Ovary (tissue), 10 donors: ENCODE measurements around the gene SPTY2D1. TPM values are rescaled to one million over a fixed set of nuclear protein-coding genes. Genes with fewer than 3 reads are reported as not detected.
"Not testable (repeated sequence)": the region's sequence is repeated elsewhere in the genome, so short reads cannot be mapped to it uniquely, and the experiment has no call there.

Source experiments
- DNase-seq, 5 donors: peaks; one replicate each; pipeline ENCODE4 v3.0.0-alpha.2; 2019 to 2020
- H3K27ac ChIP-seq, 2 donors: fragments of 200-600 bp; one replicate each; pipeline versions ENCODE4 v1.5.1 to v1.8.0; 2019 to 2022
- H3K27me3 ChIP-seq: fragments of 200-600 bp; one replicate; pipeline ENCODE4 v1.8.0; 2022
- H3K36me3 ChIP-seq: fragments of 200-600 bp; sonication (generic); one replicate; pipeline ENCODE4 v1.5.1; 2019
- H3K4me1 ChIP-seq: one replicate; pipeline ENCODE4 v1.8.1; 2013; ENCODE audit warnings: mild to moderate bottlenecking, moderate library complexity; ENCODE audit not compliant: insufficient read depth
- H3K4me3 ChIP-seq: fragments of 200-600 bp; sonication (generic); one replicate; pipeline ENCODE4 v1.5.1; 2017
- H3K9me3 ChIP-seq, 2 donors: fragments of 200-600 bp in 1 of 2; sonication (generic) in 1 of 2; one replicate each; pipeline versions ENCODE4 v1.5.1 to v1.8.1; 2013 to 2019; ENCODE audit warnings: mild to moderate bottlenecking in 1 of 2, moderate library complexity in 1 of 2
- CTCF ChIP-seq, 3 donors: fragments of 450-650 bp in 2 of 3; fragments of 200-600 bp in 1 of 3; IDR thresholded peaks; one replicate each; pipeline versions ENCODE4 v1.5.1 to v1.8.0; 2016 to 2022; ENCODE audit warnings: antibody characterized with exemption in 3 of 3, mild to moderate bottlenecking in 1 of 3
- EP300 ChIP-seq: sonication (generic); formaldehyde crosslinking; IDR thresholded peaks from one replicate; pipeline ENCODE4 v1.6.1; 2017; ENCODE audit warnings: antibody characterized with exemption
- POLR2A ChIP-seq: fragments of 450-650 bp; IDR thresholded peaks from one replicate; pipeline ENCODE4 v1.6.1; 2017; ENCODE audit warnings: antibody characterized with exemption, mild to moderate bottlenecking, moderate library complexity
- WGBS, 3 donors: extraction: QIAGEN DNeasy Blood & Tissue Kit in 1 of 3; methylation state at CpG; one replicate each; pipeline versions ENCODE4 v1.1.5 to v1.1.7; 2013 to 2017; 5-methylcytosine and 5-hydroxymethylcytosine counted together
- intact Hi-C, 4 donors: fragments of 100-400 bp; cut with DNase I; formaldehyde crosslinking; loops; one replicate each; pipeline versions ENCODE4 v1.11.0 to v1.15.1; 2022 to 2023
- long read RNA-seq, 3 donors: library from polyadenylated mRNA in 2 of 3; unstranded in 2 of 3; transcript quantifications; one replicate each; pipeline ENCODE4 v2.0.0 and lab custom pipeline, GENCODE V29; 2021 to 2026
- polyA plus RNA-seq, 2 donors: library from polyadenylated mRNA; stranded (reverse); fragments of 200-250 nt in 1 of 2; fragments of 350-450 nt in 1 of 2; fragmentation: Illumina TruSeq in 1 of 2; extraction: RNeasy Lipid Tissue Mini Kit (QIAGEN cat#74804) in 1 of 2; gene quantifications; one replicate each; pipeline ENCODE4 v1.2.3, GENCODE V29; 2013 to 2014
- total RNA-seq, 7 donors: library from RNA; depleted of rRNA in 2 of 7; stranded (reverse); fragments of >200 nt in 2 of 7; fragmentation: NEBNext Ultra II Directional in 3 of 7; extraction: Animal tissue kit (Norgen Biotek cat#: 25700) in 3 of 7; gene quantifications; one replicate each; pipeline versions ENCODE4 v1.1.0 to v1.2.4, GENCODE V29; 2016 to 2023
- donor health status: DM: no; HTN: no; CAD: no; lungs with moderate emphysema.
- donor health status: DM: no; HTN: no; CAD: no.
- donor health status: Bipolar disorder and iron deficiency.
- donor health status: DM: yes; HTN: yes; CAD: no.
- donor health status: DM: no; HTN: no; CAD: no.
- donor health status: DM: yes; HTN: yes; CAD: no.

Gene SPTY2D1
- total RNA-seq (10 to 100 TPM; 14.0 to 24.9 (median 19.0) TPM), polyA plus RNA-seq (10 to 100 TPM in 1 of 2 donors, 1 to 10 TPM in 1; 8.2 to 25.2 TPM)
- long read RNA-seq, donor 1, full-length matches to known transcripts: 15 of 29 reads
- long read RNA-seq, donor 1, partial matches to known transcripts: 7 of 29 reads
- long read RNA-seq, donor 1, other reads (novel, unspliced or antisense): 7 of 29 reads
- long read RNA-seq, donor 2, full-length matches to known transcripts: 4 of 4 reads
- long read RNA-seq, donor 2, partial matches to known transcripts: 0 of 4 reads
- long read RNA-seq, donor 2, other reads (novel, unspliced or antisense): 0 of 4 reads
- long read RNA-seq, donor 3, full-length matches to known transcripts: 20 of 28 reads
- long read RNA-seq, donor 3, partial matches to known transcripts: 4 of 28 reads
- long read RNA-seq, donor 3, other reads (novel, unspliced or antisense): 4 of 28 reads

- WGBS, 3 donors: 0% methylated on average over 60 of the region's 60 CpGs
- TF ChIP-seq POLR2A: peak; percentile 88
- peak in 1 of 3 donors; percentile 36 for TF ChIP-seq CTCF (IDR thresholded peaks at IDR 0.05)
- TF ChIP-seq EP300: peak; percentile 39
- intact Hi-C loops: loop anchor here in 3 of 4 donors (5.0 to 10.0 kb wide), 4 partner anchors 37 to 93 kb away; partner anchors contain the start of genes IGSF22 (in 1 of the 3) and MISFA (in 1 of the 3)
These were observed at the start of gene SPTY2D1 for GRCh38 chr11:18634140-18635032. Gene SPTY2D1 (minus strand): TSS chr11:18634342. CDS start chr11:18634257, 85 bp downstream.

GRCh38 chr11:18682466-18682865 is 48.3 kb upstream of the SPTY2D1 start:
- Histone ChIP-seq H3K4me3 (no peak overlapping the region), H3K27me3 (no peaks in the 10 kb centered on the region), H3K4me1 (no peaks in the 10 kb centered on the region), H3K36me3 (no peaks in the 10 kb centered on the region), H3K9me3 (no peaks in the 10 kb centered on the region), H3K27ac (no peak overlapping the region)
- 94 to 96% (median 95%) methylated on average over 3 of the region's 3 CpGs for WGBS, 3 donors
- DNase-seq: no peak
- intact Hi-C loops: no loop called here
- no peak for TF ChIP-seq EP300
- TF ChIP-seq POLR2A: no peak
- TF ChIP-seq CTCF (IDR thresholded peaks at IDR 0.05): no peak

More at GRCh38 chr11:18634140-18635032, at the start of gene SPTY2D1:
- DNase-seq: peak; percentile 99 to 100 (median 99)
- no peaks in the 10 kb centered on the region for H3K36me3 ChIP-seq
- peak within 1 kb of the TSS; percentile 84 to 89 for H3K27ac ChIP-seq
- H3K9me3 ChIP-seq: no peaks in the 10 kb centered on the region
- H3K4me3 ChIP-seq: peak within 1 kb of the TSS; percentile 66
- no peaks in the 10 kb centered on the region for H3K27me3 ChIP-seq
- peaks cover 3% of the 10 kb centered on the region for H3K4me1 ChIP-seq

GRCh38 chr11:18681949-18682348 is 47.8 kb upstream of the SPTY2D1 start:
- not testable (repeated sequence) for H3K27ac ChIP-seq, DNase-seq
- WGBS, 3 donors: 88 to 93% (median 88%) methylated on average over 1 of the region's 1 CpG

GRCh38 chr11:18677560-18677959 is 43.4 kb upstream of the SPTY2D1 start:
- Histone ChIP-seq H3K9me3 (no peaks in the 10 kb centered on the region), H3K4me3 (no peak overlapping the region), H3K27ac (no peak overlapping the region), H3K27me3 (no peaks in the 10 kb centered on the region), H3K4me1 (no peaks in the 10 kb centered on the region), H3K36me3 (no peaks in the 10 kb centered on the region)
- WGBS, 3 donors: 95 to 99% (median 95%) methylated on average over 3 of the region's 3 CpGs
- TF ChIP-seq POLR2A: no peak
- no peak for TF ChIP-seq CTCF (IDR thresholded peaks at IDR 0.05)
- no peak for TF ChIP-seq EP300
- intact Hi-C loops: no loop called here
- no peak for DNase-seq

More at GRCh38 chr11:18681949-18682348, 47.8 kb upstream of the SPTY2D1 start:
- intact Hi-C loops, H3K4me3 ChIP-seq, H3K27me3 ChIP-seq, H3K36me3 ChIP-seq, H3K9me3 ChIP-seq, H3K4me1 ChIP-seq: not testable (repeated sequence)
